HTR-8/SVneo (cell line): Measurements from ENCODE around the gene PJA1.

Experiments used
- DNase-seq: peaks from one replicate; pipeline ENCODE4 v3.0.0; 2011; ENCODE audit warnings: low spot score, mixed read lengths; ENCODE audit not compliant: insufficient read length
- FAIRE-seq: peaks from 2 replicates; lab custom pipeline; 2011; peaks lifted over from hg19 to GRCh38; lab: Jason Lieb, UNC

The PJA1 gene

GRCh38 chrX:69165087-69165651, at the start of gene PJA1:
Gene PJA1, minus strand, starts transcription at chrX:69165453. Its CDS starts 2,380 bp downstream, at chrX:69163073.
- no peak for FAIRE-seq
- peak; percentile 54 for DNase-seq

- DNase-seq (no peak), FAIRE-seq (no peak)
Measured at GRCh38 chrX:69214463-69214862, 49.2 kb upstream of the PJA1 start.

- no peak for FAIRE-seq
- DNase-seq = no peak
Measured at GRCh38 chrX:69211701-69212100, 46.4 kb upstream of the PJA1 start.

- DNase-seq (no peak), FAIRE-seq (no peak)
Measured at GRCh38 chrX:69210581-69210980, 45.3 kb upstream of the PJA1 start.

- DNase-seq = no peak
- no peak for FAIRE-seq
Measured at GRCh38 chrX:69207216-69207615, 42.0 kb upstream of the PJA1 start.

- DNase-seq (no peak), FAIRE-seq (no peak)
Measured at GRCh38 chrX:69203638-69204037, 38.4 kb upstream of the PJA1 start.

- FAIRE-seq = no peak
- DNase-seq = no peak
Measured at GRCh38 chrX:69197690-69198089, 32.4 kb upstream of the PJA1 start.

GRCh38 chrX:69196666-69197065, 31.4 kb upstream of the PJA1 start:
- FAIRE-seq (no peak), DNase-seq (no peak)

GRCh38 chrX:69195810-69196209, 30.6 kb upstream of the PJA1 start:
- no peak for FAIRE-seq
- no peak for DNase-seq

GRCh38 chrX:69195192-69195591, 29.9 kb upstream of the PJA1 start:
- no peak for FAIRE-seq
- no peak for DNase-seq

- no peak for FAIRE-seq
Measured at GRCh38 chrX:69192603-69193002, 27.4 kb upstream of the PJA1 start.

GRCh38 chrX:69189576-69190371, 24.5 kb upstream of the PJA1 start:
- no peak for FAIRE-seq

More at GRCh38 chrX:69192603-69193002, 27.4 kb upstream of the PJA1 start:
- DNase-seq = no peak

GRCh38 chrX:69186651-69187050, 21.4 kb upstream of the PJA1 start:
- FAIRE-seq (no peak), DNase-seq (no peak)

More at GRCh38 chrX:69189576-69190371, 24.5 kb upstream of the PJA1 start:
- no peak for DNase-seq

GRCh38 chrX:69185886-69186285, 20.6 kb upstream of the PJA1 start:
- no peak for FAIRE-seq
- no peak for DNase-seq

GRCh38 chrX:69185141-69185540, 19.9 kb upstream of the PJA1 start:
- FAIRE-seq (no peak), DNase-seq (no peak)

- FAIRE-seq = no peak
- no peak for DNase-seq
Measured at GRCh38 chrX:69182818-69183380, 17.6 kb upstream of the PJA1 start.

GRCh38 chrX:69179380-69179911, 14.2 kb upstream of the PJA1 start:
- FAIRE-seq = no peak
- DNase-seq = no peak

GRCh38 chrX:69178592-69178991, 13.3 kb upstream of the PJA1 start:
- DNase-seq = no peak
- FAIRE-seq = no peak

GRCh38 chrX:69177511-69178162, 12.4 kb upstream of the PJA1 start:
- FAIRE-seq (no peak), DNase-seq (no peak)

- no peak for FAIRE-seq
- DNase-seq = no peak
Measured at GRCh38 chrX:69176053-69176452, 10.8 kb upstream of the PJA1 start.

GRCh38 chrX:69173906-69174305, 8.7 kb upstream of the PJA1 start:
- FAIRE-seq (no peak), DNase-seq (no peak)
